ENCODE measurements around the gene CDKL4.
"Not testable (repeated sequence)": the region's sequence is repeated elsewhere in the genome, so short reads cannot be mapped to it uniquely, and the experiment has no call there.

Gene CDKL4

GRCh38 chr2:39243469-39244123 is at the start of gene CDKL4:
TSS of gene CDKL4 (minus strand) at chr2:39243970.
- DNase-seq (ENCODE audit: low spot score): peak; percentile 24

- DNase-seq (ENCODE audit: low spot score): no peak
These were observed 46.7 kb upstream of the CDKL4 start for GRCh38 chr2:39290433-39290832.

DNA sequence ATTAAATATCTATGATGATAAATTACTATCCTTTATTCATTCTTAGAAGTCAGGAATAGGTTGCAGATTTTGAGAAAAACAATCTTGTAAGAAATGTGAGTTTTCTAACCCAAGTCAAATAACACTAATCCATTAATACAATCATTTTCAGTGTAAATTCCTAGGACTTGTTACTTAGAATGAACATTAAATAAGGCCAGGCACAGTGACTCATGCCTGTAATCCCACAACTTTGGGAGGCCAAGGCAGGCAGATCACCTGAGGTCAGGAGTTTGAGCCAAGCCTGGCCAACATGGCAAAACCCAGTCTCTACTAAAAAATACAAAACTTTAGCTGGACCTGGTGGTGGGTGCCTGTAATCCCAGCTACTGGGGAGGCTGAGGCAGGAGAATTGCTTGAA is 45.8 kb upstream of the CDKL4 start:
- DNase-seq (ENCODE audit: low spot score): peak; percentile 4

DNA sequence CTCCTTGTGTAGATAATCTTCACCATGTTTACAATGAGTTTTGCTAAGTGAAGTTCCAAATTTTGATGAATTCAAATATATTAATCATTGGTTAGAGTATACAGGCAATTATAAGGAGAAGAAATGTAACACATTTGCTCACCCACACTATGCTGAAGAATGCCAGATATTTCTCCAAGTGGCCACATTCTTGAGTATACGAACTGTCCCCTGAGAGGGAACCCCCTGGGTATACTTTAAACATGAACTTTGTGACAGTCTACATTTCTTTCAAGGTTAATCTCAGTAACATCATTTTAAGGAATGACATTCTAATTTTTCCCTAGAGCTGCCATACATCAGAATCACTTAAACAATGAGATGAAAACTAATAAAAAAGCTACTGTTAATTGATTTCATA is 39.8 kb upstream of the CDKL4 start:
- DNase-seq (ENCODE audit: low spot score): no peak

- no peak for DNase-seq (ENCODE audit: low spot score)
These were observed 37.6 kb upstream of the CDKL4 start for GRCh38 chr2:39281391-39281790.

GRCh38 chr2:39275016-39275415 is 31.2 kb upstream of the CDKL4 start:
- no peak for DNase-seq (ENCODE audit: low spot score)

- no peak for DNase-seq (ENCODE audit: low spot score)
These were observed 26.2 kb upstream of the CDKL4 start for GRCh38 chr2:39269941-39270340.

DNA sequence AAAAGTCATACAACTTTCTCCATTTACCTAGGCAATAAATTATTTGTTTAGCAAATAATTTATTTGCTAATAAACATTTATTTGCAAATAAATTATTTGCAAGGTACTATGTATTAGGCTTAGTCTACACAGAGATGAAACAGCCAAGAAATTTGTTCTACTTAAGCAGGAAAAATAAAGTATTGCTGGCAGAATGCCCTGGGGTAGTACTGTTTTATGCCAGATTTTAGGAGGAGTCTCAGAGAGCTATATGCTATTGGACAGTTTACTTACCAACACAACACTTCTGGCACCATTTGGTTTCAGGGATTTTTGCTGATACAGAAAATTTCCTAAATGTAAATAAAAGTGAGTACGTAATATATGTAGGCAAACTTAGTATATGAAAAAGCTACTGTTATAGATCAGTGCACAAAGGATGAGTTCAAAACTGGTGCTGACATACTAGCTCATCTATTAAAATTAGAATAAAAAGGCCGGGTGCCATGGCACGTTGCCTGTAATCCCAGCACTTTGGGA is 23.2 kb upstream of the CDKL4 start:
- DNase-seq (ENCODE audit: low spot score): no peak

DNA sequence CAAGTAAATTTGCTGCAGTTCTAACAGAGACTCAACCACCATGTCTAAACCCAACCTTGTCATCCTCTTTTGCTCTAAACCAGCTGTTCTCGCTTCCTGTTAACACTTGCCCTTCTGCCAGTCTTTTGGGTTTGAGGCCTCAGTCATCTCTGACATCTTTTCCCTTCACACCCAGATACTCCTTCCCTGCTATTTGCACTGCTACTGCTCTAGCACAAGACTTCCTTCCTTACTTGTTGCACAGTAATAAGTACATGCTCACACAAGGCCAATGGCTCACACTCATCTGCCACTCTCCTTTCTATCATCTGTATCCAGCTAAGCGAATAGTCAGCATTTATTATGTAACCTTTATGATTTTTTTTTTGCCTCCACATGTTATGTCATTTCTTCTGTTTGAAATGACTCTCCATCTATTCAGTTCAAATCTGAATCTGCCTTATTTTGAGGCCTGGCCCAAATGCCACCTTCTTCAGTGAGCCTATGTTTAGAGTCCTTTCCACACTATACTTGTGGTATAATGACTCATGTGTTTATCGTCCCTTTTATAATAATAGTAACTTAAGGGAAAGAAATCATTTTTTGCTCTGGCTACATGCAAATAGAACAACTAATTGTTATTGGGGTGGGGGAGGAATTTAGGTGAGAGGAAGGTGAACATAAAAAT is 22.5 kb upstream of the CDKL4 start:
- no peak for DNase-seq (ENCODE audit: low spot score)

DNA sequence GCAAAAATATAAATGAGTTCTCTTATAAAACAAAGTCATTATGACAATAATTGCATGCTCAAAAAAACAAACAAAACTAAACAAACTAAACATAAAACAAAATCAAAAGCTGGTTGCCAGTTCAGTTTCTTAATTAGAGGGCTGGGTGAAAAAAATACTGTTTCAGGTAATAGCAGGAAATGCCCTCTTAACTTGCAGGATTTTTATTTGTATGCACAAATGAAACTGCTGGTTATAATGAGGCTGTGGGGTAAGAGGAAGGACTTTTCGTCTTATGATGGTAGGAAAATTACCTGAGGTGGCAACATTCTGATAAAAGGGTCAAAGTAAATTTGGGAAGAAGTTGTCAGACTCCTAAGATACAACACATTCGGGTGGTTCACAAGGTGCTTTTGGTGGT is 21.5 kb upstream of the CDKL4 start:
- DNase-seq (ENCODE audit: low spot score): no peak

DNA sequence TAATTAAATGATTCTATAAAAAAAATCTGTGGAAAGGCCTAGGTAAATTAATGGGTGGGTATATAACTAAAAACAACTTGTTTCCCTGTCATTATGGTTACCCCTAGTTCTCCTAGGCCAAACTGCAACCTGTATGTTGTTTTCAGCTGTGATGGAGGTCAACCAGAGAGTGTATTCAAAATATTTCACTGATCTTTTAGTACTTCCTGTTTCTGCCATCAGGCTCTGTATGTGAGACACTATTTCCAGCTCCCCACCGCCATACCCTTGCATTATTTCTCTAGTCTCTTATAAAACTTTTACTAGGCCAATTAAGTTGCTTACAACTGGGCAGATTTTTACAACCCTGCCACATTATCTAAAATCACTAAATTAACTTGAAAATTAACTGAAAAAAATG is 21.0 kb upstream of the CDKL4 start:
- no peak for DNase-seq (ENCODE audit: low spot score)

GRCh38 chr2:39260087-39260486 is 16.3 kb upstream of the CDKL4 start:
- DNase-seq (ENCODE audit: low spot score): no peak

GRCh38 chr2:39256040-39256439 is 12.3 kb upstream of the CDKL4 start:
- DNase-seq (ENCODE audit: low spot score): no peak

- no peak for DNase-seq (ENCODE audit: low spot score)
These were observed 9.2 kb upstream of the CDKL4 start for GRCh38 chr2:39252888-39253518.

- no peak for DNase-seq (ENCODE audit: low spot score)
These were observed 3.8 kb upstream of the CDKL4 start for GRCh38 chr2:39247512-39248043.

DNA sequence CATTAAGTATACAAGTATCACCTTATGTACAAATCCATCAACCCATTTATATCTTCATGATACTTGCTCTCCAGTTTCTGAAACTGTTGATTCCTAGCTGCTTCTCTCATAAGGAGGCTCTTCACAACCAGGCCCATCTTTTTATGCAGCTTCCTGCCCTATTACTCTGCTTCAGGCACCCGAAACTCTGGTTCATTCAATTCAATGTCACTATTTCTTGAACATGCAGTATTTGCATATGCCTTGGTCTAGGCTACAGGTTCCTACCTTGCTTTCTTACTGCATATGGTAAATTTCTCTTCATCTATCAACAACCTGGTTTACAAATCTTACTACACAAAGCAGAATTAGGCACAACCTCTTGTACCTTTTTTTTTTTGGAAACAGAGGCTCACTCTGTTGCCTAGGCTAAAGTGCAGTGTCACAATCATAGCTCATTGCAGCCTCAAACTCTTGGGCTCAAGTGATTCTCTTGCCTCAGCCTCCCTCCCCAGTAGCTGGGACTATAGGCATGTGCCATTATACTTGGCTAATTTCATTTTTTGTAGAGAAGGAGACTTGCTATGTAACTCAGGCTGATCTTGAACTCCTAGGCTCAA is 2.7 kb upstream of the CDKL4 start:
- DNase-seq (ENCODE audit: low spot score): no peak

DNA sequence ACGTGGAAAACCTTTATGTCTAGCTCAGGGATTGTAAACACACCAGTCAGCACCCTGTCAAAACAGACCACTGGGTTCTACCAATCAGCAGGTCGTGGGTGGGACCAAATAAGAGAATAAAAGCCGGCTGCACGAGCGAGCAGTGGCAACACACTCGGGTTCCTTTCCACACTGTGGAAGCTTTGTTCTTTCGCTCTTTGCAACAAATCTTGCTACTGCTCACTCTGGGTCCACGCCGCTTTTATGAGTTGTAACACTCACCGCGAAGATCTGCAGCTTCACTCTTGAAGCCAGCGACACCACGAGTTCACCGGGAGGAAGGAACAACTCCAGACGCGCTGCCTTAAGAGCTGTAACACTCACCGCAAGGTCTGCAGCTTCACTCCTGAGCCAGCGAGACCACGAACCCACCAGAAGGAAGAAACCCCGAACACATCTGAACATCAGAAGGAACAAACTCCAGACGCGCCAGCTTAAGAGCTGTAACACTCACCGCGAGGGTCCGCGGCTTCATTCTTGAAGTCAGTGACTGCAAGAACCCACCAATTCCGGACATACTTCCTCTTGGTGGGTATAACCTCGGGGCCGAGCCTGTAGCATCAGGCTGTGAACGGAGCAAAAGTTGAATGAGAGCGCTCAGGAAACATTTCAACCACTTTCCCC is 1.3 kb upstream of the CDKL4 start:
- DNase-seq (ENCODE audit: low spot score): not testable (repeated sequence)

GRCh38 chr2:39244241-39244862 is 582 bp upstream of the CDKL4 start:
- DNase-seq (ENCODE audit: low spot score): not testable (repeated sequence)

DNA sequence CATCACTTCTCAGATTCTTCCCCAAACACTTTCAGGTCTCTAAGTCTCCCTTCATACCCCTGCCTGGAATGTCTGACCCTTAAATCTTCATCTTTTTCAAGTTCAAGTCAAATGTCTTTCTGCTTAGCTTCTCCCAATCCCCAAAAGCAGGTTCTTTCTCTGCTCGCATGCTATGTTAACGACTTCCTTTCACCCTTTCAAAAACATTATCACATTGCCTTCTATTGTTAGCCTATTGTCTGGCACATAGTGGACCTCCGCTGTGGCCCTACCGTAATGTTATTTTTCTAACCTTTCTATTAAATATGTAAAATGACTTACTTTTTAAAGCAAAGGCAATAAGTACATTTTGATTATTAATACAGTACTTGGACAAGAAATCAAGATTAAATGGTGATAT is 2.2 kb downstream of the CDKL4 start:
- no peak for DNase-seq (ENCODE audit: low spot score)

- DNase-seq (ENCODE audit: low spot score): no peak
These were observed 3.0 kb downstream of the CDKL4 start for GRCh38 chr2:39240758-39241157.

GRCh38 chr2:39234754-39235153 is 9.0 kb downstream of the CDKL4 start:
- no peak for DNase-seq (ENCODE audit: low spot score)

GRCh38 chr2:39232141-39232540 is 11.6 kb downstream of the CDKL4 start:
- no peak for DNase-seq (ENCODE audit: low spot score)

All from GM03348 (cell line).